NCI-H1436 (cell line): ENCODE results near the gene TCEAL7.
"Not testable (repeated sequence)": the region's sequence is repeated elsewhere in the genome, so short reads cannot be mapped to it uniquely, and the experiment has no call there.

Source experiments
- DNase-seq: peaks from one replicate; lab custom pipeline; 2025; lab: John Stamatoyannopoulos, UW

The TCEAL7 gene, protein sequence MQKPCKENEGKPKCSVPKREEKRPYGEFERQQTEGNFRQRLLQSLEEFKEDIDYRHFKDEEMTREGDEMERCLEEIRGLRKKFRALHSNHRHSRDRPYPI

DNA sequence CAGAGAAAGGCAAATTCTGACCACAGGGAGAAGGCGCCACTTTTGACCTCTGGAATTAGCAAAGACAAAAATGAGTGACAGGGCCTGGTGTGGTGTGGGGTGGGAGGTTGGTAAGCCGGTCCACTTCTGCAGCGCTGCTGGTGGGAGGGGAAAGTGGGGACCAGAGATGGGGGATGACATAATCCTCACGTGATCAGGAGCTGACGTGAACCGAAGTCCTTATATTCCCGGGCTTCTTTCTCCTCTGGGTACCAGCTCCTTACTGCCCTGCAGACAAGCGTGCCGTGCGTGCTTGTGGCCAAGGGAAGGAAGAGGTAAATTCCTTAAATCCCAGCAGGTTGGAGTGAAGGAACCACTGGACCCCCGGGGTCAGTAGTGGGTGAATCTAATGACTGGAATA lies at the start of gene TCEAL7:
Gene TCEAL7 (plus strand): TSS at position 249 of the 400 bp plus-strand sequence. CDS start 1,165 bp downstream, outside the sequence.
- DNase-seq, result no peak

DNA sequence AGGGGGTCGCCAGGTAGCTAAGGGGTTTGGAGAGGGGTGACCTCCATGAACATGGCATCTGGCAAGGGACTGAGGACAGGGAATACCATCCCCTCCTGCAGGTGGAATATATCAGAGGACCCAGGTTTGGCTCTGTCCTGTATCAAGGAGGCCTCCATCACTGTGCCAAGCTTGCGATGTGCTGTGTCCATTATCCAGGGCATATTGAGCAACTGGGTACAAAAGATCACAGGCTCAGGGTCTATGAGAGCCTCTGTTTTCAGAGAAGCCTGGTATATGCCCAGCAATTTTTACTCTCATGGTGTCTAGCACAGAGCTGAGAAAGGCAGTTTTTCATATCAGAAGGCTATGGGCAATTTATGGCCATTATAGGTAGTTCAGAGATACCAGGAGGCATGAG lies 36.9 kb upstream of the TCEAL7 start:
- DNase-seq, result no peak

DNA sequence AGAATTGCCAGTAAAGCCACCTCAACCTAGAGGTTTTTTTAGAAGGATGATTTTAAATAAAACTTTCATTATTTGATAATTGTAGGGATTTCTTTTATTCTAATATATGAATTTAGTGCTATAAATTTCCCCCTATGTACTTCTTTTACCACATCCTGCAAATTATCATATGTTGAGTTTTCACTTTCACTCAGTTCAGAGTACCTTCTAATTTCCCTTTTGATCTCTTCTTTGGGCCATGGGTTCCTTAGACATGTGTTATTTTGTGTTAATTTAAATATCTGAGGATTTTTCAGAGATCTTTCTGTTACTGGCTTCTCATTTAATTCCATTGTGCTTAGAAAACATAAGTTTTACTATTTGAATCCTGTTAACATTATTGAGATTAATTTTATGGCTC lies 25.3 kb upstream of the TCEAL7 start:
- no peak for DNase-seq

DNA sequence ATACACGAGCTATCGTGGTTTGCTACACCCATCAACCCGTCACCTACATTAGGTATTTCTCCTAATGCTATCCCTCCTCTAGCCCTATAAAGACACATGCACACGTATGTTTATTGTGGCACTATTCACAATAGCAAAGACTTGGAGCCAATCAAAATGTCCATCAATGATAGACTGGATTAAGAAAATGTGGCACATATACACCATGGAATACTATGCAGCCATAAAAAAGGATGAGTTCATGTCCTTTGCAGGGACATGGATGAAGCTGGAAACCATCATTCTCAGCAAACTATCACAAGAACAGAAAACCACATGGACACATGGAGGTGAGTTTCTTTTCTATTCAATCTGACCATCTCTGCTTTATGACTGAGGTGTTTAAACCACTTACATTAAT lies 24.4 kb upstream of the TCEAL7 start:
- not testable (repeated sequence) for DNase-seq

DNA sequence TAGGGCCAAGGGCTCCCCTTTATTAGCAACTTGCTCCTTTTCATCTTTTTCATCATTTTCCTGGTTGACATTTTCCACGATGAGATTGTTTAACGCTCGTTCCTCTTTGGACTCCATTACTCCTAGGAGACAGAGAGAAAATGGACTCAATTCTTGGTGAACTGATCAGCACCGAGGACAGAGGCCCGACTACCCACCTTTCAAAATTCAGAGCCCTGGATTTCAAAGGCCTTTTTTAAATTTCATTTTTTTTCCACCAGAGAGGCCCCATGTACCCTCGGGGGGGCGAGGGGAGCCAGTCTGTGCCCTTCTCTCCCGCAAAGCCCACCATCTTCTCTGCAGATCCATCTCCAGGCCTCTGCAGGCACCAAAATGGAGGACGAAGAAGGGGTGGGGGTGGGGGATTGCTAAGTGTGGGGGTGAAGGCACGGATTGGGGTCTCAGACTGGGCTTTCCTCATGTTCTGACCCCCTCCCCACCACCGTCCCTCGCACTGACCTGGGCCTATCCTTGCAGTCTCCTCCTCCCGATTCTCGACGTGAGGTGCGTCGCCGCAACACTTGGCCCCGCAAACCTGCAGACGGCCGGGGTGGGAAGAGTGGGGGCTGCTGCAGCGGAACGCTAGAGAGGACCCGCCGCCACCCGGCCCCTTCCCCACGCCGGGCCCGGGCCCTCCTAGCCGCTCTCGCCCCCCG lies 20.0 kb upstream of the TCEAL7 start:
- no peak for DNase-seq

DNA sequence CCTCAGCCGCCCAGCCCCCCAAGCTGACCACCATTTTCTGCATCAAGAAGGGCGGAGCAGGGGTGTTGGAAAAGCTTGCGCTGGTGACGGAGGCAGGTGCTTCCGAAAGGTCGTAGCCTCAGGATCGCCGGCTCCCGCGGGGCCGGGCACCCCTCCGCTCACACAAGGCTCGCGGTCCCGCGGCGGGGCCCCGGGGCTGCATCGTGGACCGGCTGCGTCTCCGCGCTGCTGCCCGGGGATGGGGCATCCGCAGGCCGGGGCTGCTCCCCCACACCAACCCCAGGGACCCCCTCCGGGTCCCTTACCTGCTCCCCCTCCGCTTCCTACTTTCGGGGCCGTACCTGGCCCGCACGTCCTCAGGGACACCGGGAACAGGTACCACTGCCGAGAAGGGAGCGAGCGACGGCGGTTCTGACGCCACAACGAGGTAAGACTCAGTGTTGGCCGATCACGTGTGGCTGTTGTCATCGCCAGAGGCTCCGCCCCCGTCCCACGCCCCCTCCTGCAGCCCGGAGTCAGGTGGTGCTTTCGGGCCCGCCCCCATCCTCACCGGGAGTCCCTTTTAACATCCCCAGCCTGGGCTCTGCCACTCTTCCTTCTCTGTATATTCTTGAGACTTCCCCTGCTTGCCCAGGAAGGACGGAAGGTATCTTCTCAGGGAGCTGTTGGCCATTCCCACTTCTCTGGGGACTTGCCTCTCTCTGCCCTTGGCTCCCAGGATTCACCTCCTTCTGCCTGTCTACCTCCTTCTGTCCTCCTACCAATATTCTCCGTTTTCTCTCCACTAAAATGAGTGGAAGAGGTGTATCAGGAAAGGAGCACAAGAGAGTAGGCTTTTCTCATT lies 19.3 kb upstream of the TCEAL7 start, which contains the start of gene BEX2:
Gene BEX2 (minus strand): TSS at position 436 of the 844 bp plus-strand sequence. CDS start 1,014 bp downstream, outside the sequence.
- DNase-seq, result peak; percentile 85

DNA sequence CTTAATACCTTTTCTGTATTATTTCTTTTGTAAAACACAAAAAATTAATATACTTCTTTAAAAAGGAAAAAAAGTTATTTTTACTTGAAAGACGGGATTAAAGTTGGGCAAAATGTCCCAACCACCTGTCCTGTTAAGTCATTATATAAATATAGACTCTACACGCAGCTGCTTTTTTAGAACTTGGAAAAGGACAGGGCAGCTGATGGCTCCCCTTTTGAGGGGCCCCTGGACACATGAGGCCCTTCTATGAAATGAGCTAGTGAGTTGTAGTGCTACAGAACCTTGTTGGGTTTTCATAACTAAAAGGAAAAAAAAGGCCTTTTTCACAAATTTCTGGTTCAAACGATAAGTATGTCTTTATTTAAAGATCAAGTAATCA lies 18.6 kb upstream of the TCEAL7 start:
- DNase-seq, result no peak

DNA sequence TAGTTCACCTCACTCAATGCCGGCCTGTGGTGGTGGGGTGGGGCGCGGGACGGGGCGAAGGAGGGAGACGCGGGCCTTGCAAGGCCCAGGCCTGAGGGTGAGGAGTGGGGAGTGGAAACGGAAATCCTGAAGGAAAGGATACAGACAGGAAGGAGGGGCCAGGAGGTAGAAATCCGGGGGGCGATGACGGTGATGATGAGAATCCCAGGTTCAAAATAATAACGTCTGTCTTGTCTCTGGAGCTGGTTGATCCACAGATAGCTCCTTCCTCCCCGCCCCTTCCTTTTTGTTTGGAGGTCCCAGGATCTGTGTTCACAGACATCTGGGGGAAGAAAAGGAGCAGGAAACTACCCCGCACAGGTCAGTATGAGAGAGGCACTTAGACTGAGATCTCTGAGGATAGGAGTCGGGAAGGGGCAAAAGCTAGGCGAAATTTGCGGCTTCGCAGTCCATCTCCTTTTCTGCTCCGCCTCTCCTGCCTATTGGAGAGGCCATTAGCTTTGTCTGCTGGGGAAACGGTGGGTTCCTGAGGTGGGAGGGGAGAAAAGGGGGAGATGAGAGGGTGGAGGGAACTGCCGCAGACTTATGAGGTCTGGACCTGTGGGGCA lies 746 bp downstream of the TCEAL7 start:
- DNase-seq, result no peak

DNA sequence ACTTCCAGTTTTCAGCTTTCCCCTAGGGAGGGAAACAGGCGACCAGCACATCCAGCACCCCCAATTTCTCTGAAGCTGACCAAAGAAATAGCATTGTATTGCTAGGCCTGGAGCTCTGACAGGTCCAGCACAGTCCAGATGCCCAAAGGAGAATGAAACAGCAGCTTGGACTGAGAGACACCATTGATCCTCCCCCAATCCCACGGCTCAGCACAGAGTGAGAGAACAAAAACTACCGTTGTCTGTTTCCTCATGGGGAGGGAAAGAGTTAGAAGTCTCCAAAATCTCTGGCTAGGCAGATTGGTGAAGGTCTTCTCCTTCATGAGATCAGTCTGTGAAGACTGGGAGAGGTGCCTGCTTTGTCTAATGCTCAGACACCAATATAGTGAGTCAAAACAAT lies 8.6 kb downstream of the TCEAL7 start:
- no peak for DNase-seq

DNA sequence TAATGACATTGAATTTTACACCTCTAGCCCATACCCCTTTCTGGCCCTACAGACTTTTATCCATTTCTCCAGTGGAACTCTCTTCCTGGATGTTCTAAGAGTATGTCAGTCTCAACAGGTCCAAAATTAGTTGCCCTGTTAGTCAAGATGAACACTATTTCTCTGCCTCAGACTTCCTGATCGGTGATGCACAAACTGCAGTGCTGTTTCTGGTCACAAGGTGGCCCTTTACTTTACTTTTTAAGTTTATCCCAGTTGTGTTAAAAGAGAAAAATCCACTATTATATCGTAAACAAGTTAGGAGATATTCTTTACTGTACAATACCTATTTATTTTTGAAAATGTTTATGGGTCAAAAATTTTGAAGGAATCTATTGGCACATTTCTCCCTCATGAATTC lies 13.1 kb downstream of the TCEAL7 start:
- no peak for DNase-seq

DNA sequence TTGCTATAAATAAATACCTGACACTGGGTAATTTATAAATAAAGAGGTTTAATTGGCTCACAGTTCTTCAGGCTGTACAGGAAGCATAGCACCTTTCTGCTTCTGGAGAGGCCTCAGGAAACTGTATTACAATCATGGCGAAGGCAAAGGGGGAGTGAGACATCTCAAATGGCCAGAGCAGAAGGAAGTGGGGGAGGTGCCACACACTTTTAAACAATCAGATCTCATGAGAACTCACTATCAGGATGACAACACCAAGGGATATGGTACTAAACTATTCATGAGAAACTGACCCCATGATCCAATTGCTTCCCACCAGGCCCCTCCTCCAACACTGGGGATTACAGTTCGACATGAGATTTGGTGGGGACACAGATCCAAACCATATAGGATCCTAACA lies 14.6 kb downstream of the TCEAL7 start:
- no peak for DNase-seq

DNA sequence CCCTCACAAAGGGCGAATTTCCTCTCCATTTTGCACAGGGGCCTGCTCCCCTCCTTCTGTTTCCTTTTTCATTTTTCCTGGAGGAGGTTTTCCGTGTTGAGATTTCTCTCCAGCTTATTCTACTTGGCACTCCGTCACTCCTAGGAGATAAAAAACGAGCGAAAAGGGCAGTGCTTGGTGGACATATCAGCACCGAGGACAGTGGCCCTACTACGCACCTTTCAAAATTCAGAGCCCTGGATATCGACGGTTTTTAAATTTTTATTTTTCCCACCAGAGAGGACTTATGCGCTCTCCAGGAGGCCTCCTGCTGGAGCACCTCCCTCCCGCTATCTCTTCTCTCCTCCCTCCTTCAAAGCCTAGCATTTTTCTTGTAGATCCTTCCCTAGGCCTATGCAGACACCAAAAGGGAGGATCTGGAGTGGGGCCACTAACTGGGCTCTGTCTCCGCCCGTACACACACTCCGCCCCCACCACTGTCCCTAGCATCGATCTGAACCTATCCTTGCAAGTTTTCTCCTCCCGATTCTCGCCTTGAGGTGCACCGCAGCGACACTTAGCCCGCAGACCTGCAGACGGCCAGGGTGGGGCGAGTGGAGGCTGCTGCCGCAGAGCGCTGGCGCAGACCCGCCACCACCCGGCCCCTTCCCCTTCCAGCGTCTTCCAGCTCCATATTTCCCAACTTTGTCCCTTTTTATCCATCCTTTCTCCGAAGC lies 17.8 kb downstream of the TCEAL7 start:
- no peak for DNase-seq

DNA sequence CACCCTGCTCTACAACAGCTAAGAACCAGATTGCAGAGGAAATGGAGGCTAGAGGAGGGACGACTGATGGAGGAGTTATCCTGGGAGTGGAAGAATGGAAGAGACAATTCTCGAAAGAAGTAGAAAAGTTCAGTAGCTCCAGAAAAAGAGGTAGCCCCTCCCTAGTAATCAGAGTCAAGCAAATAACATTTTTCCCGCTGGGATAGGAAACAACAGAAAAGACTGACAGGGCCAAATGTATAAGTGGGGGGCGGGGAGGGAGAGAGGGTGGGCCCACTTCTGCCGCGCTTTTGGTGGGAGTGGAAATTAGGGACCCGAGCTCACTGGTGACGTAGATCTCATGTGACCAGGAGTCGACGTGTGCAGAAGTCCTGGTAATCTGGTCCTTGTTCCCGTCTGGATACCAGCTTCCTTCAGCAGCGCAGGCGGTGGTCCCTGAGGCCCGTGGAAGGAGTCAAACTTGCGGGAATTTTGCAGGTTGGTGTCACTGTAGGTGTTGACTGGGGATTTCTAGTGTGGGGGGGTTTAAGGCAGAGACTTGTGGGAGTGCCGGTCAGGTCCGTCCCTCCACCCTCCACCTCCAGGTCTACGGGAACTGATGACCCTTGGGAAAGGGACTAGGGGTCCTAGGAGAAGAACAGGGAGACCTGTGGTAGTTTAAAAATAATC lies 26.2 kb downstream of the TCEAL7 start, which contains the start of gene TCEAL9:
Gene TCEAL9 (plus strand): TSS at position 377 of the 669 bp plus-strand sequence. CDS start 1,179 bp downstream, outside the sequence.
- peak; percentile 43 for DNase-seq

DNA sequence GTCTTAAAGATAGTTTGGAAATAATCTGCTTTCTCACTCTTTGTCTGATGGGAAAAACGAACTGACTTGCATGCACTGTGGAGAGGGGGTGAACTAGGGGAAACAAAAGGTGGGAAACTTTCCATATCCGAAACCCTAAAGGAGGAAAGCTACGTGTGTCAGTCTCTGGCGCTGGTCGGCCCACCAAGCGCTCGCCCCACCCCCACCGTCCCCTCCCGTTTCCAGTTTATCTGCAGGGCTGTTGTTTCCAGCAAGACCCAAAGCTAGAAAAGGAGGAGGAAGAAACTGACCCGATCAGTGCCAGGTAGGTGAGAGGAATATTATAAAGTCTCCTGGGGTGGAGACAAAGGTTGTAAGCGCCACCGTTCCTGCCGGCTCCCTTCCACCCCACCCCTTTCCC lies 26.8 kb downstream of the TCEAL7 start:
- no peak for DNase-seq

DNA sequence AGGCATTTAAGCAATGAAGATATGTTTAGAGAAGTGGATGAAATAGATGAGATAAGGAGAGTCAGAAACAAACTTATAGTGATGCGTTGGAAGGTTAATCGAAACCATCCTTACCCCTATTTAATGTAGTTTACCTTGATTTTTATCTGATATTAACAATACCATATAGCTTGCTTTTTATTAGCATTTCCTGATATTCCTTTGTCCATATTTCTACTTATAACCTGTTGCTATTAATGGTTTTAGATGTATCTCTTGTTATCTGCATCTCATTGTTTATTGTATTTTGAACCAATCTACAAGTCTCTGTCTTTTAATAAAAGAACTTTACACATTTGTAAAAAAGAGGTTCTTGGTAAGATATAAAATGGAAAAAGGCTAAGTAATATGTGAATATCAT lies 27.8 kb downstream of the TCEAL7 start:
- DNase-seq, result no peak

DNA sequence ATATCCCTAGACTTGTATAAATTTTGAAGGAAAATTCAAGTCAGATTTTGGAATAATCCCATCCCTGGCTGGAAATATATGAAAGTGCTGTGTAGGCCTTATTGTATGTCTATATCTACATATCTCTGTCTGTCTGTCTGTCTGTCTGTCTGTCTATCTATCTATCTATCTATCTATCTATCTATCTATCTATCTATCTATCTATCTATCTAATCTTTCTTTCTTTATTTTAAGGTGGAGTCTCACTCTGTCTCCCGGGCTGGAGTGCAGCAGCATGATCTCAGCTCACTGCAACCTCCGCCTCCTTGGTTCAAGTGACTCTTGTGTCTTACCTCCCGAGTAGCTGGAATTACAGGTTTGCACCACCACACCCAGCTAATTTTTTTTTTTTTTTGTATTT lies 29.6 kb downstream of the TCEAL7 start:
- DNase-seq, result not testable (repeated sequence)

DNA sequence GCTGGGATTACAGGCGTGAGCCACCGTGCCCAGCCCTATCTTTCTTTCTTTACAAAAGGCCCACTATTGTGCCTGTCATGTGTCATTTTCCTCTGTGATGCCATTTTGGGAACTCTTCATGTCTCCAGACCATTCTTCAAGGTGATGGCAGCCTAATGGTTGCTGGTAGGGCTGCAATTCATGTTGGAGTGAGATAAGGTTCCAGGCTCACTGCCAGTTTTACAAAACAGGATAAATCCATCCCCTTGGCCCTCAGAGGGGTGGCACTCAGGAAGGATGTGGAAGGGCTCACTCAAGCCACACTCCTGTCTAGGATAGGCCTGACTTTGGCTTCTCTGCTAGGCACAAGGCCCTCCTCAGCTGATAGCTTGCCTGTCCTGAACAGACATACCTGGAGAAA lies 30.1 kb downstream of the TCEAL7 start:
- DNase-seq, result no peak

DNA sequence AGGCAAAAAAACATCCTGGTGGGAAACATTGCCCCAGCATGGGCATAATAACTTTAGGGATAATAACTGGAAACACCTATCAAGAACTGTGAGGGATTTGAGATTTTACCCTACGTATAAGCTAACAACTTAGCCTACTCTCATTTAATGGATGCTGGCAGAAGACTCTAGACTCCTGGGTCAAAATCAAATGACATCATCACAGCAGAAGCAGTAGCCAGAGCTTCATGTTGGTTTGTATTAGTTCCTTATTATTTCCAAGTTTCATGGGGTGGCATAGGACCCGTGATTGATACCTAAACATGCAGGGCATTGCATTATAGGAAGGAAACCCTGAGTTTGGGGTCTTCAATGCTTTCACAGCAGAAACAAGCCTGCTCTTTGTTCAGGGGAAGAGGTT lies 30.9 kb downstream of the TCEAL7 start:
- DNase-seq, result no peak

DNA sequence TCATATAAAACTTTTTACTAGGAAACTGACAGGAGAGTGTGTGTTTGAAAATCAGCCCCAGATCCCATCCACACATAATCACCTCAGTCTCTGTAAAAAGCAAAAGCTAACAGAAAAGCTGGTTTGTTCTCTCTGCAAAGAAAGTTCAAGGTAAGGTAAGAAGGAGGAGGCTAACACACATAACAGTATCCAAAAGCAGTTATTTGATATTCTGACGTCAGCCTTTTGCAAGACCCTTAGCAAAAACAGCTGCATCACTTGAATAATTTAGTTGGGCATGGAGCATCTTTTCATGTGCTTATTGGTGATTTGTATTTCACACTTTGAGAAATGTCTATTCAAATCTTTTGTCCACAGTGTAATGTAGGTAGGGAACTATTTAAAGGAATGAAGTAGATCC lies 31.8 kb downstream of the TCEAL7 start:
- no peak for DNase-seq

DNA sequence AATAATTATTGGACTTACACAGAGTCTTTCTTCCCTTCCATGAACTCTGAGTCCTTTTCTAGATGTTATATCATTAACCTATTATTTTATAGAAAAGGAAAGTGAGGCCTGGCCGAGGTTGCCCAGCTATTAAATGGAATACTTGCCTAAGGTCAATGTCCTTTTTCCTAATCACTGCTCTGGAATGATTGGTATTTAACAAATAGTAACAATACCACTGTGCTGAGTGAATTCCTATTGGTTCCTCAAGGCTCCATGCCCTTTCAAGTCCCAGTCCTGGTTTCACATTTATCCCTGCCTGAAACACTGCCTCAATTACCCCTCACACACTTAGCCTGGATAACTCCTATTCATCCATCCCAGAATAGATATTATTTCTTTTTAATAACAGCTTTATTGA lies 32.4 kb downstream of the TCEAL7 start:
- DNase-seq, result no peak

DNA sequence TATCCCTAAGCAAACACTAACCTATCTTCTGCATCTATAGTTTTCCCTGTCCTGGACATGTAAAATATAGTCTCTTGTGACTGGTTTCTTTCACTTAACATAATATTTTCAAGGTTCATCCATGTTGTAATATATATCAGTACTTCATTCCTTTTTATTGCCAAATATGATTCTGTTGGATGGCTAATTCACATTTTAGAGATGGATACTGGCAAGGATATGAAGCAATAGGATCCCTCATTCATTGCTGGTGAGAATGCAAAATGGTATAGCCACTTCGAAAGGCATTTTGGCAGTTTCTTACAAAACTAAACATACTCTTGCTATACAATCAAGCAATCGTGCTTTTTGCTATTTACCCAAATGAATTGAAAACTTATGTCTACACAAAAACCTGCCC lies 33.0 kb downstream of the TCEAL7 start:
- no peak for DNase-seq
